ENCODE measurements around the gene GOLT1A. TPM values are rescaled to one million over a fixed set of nuclear protein-coding genes. Genes with fewer than 3 reads are reported as not detected.

The GOLT1A gene
- total and polyA plus RNA-seq, 2 donors (not counting 1 experiment from before 2014, with no cell fraction given), result not detected

Other genes with a start within 250 kb of the GOLT1A start
- gene SOX13, start 140.9 kb downstream of the GOLT1A start, total RNA-seq, result 0.15 TPM in 2 replicates
- 0.19 and 1.3 TPM in 2 replicates for gene SOX13, start 140.9 kb downstream of the GOLT1A start, polyA plus RNA-seq
- 1.5 and 2.8 TPM in 2 replicates for gene ETNK2, start 61.9 kb downstream of the GOLT1A start, total RNA-seq
- 0.49 and 1.3 TPM in 2 replicates for gene ETNK2, start 61.9 kb downstream of the GOLT1A start, polyA plus RNA-seq
- not detected in 2 replicates for gene REN, start 47.7 kb downstream of the GOLT1A start, total RNA-seq
- not detected in 2 replicates for gene REN, start 47.7 kb downstream of the GOLT1A start, polyA plus RNA-seq
- gene KISS1, start 17.5 kb downstream of the GOLT1A start, total RNA-seq, result not detected in 2 replicates
- gene KISS1, start 17.5 kb downstream of the GOLT1A start, polyA plus RNA-seq, result not detected in 2 replicates
- gene PLEKHA6, start 145.9 kb upstream of the GOLT1A start, total RNA-seq, result 0.47 and 0.92 TPM in 2 replicates
- gene PLEKHA6, start 145.9 kb upstream of the GOLT1A start, polyA plus RNA-seq, result 0.20 and 0.31 TPM in 2 replicates
- 65.7 and 68.0 TPM in 2 replicates for gene PPP1R15B, start 197.8 kb upstream of the GOLT1A start, total RNA-seq
- 137 and 144 TPM in 2 replicates for gene PPP1R15B, start 197.8 kb upstream of the GOLT1A start, polyA plus RNA-seq